Ammon's horn (tissue), 1 donor: ENCODE data around the gene MARCHF9.

ENCODE experiments used
- DNase-seq: peaks from one replicate; pipeline ENCODE4 v3.0.0-alpha.2; 2016; ENCODE audit warnings: low spot score

The MARCHF9 gene

GRCh38 chr12:57755194-57755453 is 221 bp downstream of the MARCHF9 start:
- no peak for DNase-seq

GRCh38 chr12:57755454-57756372 is 810 bp downstream of the MARCHF9 start:
- DNase-seq: no peak

GRCh38 chr12:57756406-57757341 is 1.8 kb downstream of the MARCHF9 start:
- no peak for DNase-seq

- DNase-seq: no peak
Observed at GRCh38 chr12:57757771-57758170, 2.9 kb downstream of the MARCHF9 start.

- DNase-seq: no peak
Observed at GRCh38 chr12:57758552-57759359, 3.9 kb downstream of the MARCHF9 start.

GRCh38 chr12:57759360-57759980 is 4.6 kb downstream of the MARCHF9 start:
- DNase-seq: no peak

- DNase-seq: no peak
Observed at GRCh38 chr12:57760347-57760982, 5.6 kb downstream of the MARCHF9 start.

- no peak for DNase-seq
Observed at GRCh38 chr12:57761391-57761998, 6.6 kb downstream of the MARCHF9 start.

GRCh38 chr12:57762463-57762862 is 7.6 kb downstream of the MARCHF9 start:
- DNase-seq: no peak

GRCh38 chr12:57763881-57764661 is 9.2 kb downstream of the MARCHF9 start:
- no peak for DNase-seq

GRCh38 chr12:57764662-57765002 is 9.7 kb downstream of the MARCHF9 start:
- no peak for DNase-seq

- no peak for DNase-seq
Observed at GRCh38 chr12:57765003-57765697, 10.2 kb downstream of the MARCHF9 start.

- DNase-seq: no peak
Observed at GRCh38 chr12:57765698-57766463, 11.0 kb downstream of the MARCHF9 start.

GRCh38 chr12:57766464-57767304 is 11.8 kb downstream of the MARCHF9 start, which contains the start of gene CYP27B1:
CYP27B1 (minus strand) TSS chr12:57767078; CDS start chr12:57767041, 37 bp downstream.
- no peak for DNase-seq

- DNase-seq: no peak
Observed at GRCh38 chr12:57767305-57767698, 12.4 kb downstream of the MARCHF9 start.

- DNase-seq: no peak
Observed at GRCh38 chr12:57767876-57768275, 13.0 kb downstream of the MARCHF9 start.

GRCh38 chr12:57769594-57769993 is 14.7 kb downstream of the MARCHF9 start:
- DNase-seq: no peak

GRCh38 chr12:57770734-57771133 is 15.8 kb downstream of the MARCHF9 start:
- no peak for DNase-seq
